Suppressor macrophage treated with lipopolysaccharide for 1 hour (primary cell): ENCODE results near the gene DRD1.
"Not testable (repeated sequence)": the region's sequence is repeated elsewhere in the genome, so short reads cannot be mapped to it uniquely, and the experiment has no call there.

Experiments used
- DNase-seq, 3 donors: peaks; one replicate each; pipeline ENCODE4 v3.0.0-alpha.2; 2020 to 2022

DRD1 gene

GRCh38 chr5:175467983-175468690 is 24.2 kb upstream of the DRD1 start:
- DNase-seq, result no peak

DNA sequence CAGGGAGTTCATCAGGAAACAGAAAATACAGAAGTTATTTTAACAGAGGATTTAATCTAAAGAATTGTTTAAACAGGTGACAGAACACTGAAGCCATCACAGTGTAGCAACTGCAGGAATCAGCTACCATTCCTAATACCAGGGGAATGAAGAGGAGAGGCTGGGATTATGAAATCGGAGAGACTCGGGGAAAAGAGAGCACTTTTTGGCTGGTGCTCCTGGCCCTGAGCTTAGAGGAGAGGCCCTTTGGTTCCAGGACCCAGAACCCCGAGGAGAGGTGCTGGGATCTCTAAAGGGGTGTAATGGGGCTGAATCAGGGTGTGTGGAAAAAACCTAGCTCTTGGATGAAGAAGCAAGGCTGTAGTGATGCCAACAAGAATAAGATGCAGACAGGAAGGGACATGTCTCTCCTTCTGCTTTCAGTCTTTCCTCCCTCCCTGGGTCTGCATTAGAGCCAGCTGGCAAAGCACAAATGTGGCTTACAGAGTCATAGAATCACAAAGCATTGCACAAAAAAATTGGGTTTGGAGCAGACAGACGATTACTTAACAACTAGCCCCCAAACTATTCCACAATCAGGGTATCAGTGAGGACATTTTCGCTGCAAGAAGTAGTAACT is 22.8 kb upstream of the DRD1 start:
- DNase-seq, result no peak

DNA sequence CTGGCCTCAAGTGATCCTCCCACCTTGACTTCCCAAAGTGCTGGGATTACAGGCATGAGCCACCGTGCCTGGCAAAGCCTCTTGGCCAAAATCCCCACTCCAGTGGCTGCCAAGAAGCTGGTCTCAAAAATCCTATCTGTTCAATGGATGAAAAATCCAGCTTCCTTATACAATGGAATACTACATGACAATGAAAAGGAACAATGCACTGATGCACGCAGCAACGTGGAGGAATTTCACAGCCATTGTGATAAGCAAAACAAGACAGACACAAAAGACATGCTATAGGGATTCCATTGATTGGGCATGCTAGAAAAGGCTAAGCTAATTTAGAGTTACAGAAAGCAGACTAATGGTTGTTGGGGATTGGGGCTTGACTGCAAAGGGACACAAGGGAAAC is 21.3 kb upstream of the DRD1 start:
- no peak for DNase-seq

- no peak for DNase-seq
Observed at GRCh38 chr5:175464942-175465233, 20.9 kb upstream of the DRD1 start.

GRCh38 chr5:175464074-175464941 is 20.3 kb upstream of the DRD1 start:
- peak; percentile 49 to 59 (median 49) for DNase-seq

DNA sequence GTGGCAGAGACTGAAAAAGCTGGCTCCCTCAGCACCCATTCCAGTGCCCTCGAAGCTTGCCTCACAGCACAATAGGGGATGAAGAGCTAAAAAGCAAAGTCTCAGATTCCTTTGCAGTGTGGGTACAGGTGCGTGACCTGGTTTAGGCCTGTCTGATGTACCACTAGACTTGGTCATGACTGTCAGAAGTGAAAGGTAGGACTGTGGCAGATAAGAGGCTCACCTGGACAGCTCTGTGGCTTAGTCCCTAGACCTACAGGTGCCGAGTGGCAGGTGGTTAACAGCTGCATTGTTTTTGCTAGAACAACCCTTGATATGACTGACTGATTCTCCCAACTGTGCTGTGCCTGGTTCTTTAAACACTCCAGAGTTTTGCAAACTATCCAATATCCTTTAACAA is 19.7 kb upstream of the DRD1 start:
- no peak for DNase-seq

DNA sequence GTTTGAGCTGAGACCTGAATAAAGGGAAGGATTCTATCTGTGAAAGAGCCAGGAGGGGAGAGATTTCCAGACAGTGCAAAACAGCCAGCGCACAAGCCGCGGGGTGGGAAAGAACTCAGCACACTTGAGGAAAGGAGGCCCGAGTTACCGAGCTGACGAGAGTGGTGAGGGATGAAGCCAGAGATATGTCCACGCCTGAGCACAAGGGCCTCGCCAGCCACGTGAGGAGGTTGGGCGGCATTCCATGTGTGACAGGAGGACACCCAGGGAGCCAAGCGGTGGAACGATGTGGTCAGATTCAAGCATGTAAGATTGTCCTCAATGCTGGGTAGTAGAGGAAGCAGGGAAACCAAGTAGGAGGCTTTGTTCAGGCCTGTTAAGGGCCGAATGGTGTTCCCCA is 17.4 kb upstream of the DRD1 start:
- DNase-seq, result no peak

DNA sequence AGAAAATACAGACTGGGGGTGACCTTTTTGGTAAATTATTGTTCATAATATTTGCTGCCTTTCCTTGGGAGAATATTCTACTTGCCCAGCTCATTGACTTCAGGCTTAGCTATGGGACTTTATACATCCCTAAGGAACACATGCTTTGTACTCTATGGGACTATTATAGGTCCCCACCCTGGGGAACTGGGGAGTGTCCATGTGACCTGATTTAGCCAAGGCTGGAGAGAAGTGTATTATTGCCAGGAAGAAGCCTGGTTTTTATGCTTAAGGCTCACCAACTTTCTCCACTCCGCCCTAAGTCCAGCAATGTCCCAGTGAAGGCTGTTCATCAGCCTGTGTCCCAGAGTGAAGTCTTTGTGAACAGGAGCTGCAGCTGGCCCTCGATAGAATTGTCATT is 16.6 kb upstream of the DRD1 start:
- no peak for DNase-seq

- DNase-seq, result no peak
Observed at GRCh38 chr5:175460126-175460525, 16.1 kb upstream of the DRD1 start.

DNA sequence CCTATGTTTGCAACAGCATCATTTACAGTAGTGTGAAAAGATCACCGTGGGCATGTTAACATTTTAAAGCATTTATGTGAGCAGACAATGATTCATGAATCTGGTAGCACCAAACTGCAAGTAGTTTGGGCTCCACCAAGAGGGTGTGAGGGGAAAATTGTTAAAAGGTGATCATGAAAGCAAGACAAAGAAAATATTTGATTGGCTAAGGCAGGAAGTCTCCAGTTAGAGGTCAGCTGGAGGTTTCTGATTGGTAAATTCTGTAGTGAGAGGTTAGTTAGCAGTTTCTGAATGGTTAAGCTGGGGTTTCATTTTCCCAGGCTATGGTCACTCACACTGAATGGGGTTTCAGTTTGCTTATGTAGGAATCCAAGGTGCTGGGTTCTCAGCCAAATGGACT is 13.5 kb upstream of the DRD1 start:
- DNase-seq, result no peak

DNA sequence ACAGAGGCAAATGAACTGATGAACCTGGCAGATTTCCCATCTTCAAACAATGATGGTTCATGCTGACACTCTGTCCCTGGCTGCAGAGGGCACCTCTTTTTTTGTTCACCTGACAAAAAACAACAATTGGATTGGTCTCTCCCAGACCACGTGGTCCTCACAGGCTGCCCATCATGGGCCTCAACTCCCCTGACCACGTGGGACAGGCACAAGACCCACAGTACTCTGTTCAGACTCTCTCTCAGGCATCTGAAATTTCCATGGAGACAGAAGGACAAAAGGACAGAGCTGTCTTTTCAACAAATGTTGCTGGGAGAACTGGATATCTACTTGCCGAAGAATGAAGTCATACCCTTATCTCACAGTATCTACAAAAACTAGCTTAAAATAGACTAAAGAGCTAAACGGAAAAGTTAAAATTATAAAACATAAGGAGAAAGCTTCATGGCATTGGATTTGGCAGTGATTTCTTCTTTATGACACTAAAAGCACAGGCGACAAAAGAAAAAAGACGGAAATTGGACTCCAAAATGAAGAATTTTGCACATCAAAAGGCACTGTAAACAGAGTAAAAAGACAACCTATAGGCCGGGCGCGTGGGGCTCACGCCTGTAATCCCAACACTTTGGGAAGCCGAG is 12.2 kb upstream of the DRD1 start:
- DNase-seq, result no peak

DNA sequence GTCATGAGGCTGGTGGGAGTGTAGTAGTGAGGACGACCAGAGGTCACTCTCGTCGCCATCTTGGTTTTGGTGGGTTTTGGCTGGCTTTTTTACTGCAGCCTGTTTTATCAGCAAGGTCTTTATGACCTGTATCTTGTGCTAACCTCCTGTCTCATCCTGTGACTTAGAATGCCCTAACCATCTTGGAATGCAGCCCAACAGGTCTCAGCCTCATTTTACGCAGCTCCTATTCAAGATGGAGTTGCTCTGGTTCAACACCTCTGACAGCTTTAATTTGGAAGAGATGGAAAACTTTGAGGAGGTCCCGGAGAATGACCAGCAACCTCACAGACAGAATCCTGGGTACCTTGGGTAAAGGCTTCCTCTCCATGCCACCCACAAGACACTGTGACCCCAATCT is 10.4 kb upstream of the DRD1 start:
- DNase-seq, result not testable (repeated sequence)

DNA sequence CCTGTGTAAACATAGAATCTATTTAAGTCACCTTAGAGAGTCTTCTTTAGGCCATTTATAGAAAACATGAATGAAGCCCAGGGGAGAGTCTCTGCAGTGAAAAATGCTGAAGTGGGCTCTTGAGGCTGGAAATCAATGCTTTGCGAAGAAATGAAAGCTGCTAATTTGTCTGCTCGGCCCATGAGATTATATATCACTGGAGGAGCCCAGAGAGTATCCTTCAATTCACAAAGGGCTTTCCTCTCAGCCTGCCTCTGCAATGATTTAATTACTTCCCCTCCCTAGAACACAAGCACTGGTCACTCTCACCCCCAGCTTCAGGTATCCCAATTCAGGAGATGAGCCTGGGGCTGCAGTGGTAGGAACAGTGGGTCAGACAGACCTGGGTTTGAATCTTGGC is 8.2 kb upstream of the DRD1 start:
- DNase-seq, result no peak

GRCh38 chr5:175448276-175448675 is 4.3 kb upstream of the DRD1 start:
- no peak for DNase-seq

DNA sequence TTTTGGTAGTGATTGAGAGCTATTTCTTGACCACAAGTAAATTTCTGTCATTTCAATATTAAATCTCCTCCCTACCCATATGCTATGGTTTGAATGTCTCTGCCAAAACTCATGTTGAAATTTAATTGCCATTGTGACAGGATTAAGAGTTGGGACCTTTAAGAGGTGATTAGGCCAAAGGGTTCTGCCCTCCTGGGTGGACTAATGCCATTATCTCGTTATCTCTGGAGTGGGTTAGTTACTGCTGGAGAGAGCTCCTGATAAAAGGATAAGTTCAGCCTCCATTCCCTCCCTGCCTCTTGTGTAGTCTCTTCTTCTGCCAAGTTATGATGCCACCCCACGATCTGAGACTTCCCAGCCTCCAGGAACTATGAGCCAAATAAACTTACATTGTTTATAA is 3.6 kb upstream of the DRD1 start:
- no peak for DNase-seq

DNA sequence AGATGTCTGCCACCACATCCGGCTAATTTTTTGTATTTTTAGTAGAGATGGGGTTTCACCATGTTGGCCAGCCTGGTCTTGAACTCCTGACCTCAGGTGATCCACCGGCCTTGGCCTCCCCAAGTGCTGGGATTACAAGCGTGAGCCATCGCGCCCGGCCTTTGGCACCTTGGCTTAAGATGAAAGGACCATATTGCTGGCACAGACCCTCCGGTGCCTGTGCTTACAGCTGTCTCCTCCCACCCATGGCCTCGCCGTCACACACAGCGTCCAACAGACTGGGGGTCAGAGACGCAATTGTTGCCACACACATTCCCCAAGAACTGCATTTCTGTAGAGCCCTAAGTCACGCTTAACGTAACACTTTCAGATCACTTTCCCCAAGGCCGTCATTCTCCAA is 2.4 kb upstream of the DRD1 start:
- DNase-seq, result not testable (repeated sequence)

DNA sequence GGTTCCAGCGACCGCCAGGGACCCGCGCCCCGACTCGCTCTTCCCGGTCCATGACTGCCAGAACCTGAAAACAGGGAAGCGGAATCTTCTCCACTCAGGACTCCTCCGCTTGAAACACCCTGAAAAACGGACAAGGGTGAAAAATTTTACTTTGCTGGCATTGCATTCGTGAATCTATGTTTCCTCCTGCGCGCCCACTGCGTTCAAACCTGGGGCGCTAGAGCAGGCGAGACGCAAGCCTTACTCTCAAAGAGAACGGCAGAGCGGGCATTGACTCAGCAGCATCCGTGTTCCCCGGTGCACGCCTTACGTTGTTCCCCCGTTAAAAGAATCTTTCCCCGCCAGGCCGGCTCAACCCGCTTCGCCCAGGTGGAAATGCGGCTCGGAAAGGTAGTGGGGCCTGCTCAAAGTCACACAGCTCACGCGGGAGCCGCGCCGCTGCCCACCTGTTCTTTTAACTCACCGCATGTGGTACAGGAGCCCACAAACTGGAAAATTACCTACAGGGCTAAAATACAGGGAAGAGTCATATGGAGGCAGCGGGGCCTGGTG is 999 bp upstream of the DRD1 start:
- no peak for DNase-seq

GRCh38 chr5:175443514-175444059 is 395 bp downstream of the DRD1 start:
- no peak for DNase-seq

DNA sequence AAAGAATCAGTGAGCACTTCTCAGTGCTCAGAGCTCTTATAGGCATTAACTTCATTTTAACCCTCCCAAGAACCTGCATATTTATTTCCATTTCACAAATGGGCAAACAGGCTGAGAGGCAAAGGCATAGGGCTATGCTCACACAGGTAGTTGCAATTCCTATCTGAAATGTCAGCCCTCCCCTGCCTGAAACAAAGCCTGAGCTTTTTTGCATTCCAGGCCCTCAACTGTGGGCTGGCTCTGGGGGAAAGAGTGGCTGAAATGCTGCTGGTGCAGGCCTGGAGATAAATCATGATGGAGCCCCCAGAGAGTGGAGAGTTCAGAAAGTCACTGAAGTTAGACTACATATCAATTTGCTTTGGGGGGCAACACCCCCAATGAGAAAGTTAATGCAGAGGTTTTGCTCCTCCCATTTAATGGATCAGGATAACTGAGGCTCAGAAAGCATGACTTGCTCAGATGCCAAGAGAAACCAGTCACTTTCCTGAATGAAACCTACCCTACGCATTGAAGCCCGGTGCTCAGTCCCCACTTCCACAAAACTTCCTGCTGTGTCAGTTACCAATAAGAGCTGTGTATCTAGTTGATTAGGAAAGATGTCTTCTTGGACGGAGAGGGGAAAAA is 5.6 kb downstream of the DRD1 start:
- no peak for DNase-seq

- no peak for DNase-seq
Observed at GRCh38 chr5:175436359-175436758, 7.6 kb downstream of the DRD1 start.

GRCh38 chr5:175434800-175435199 is 9.2 kb downstream of the DRD1 start:
- no peak for DNase-seq

DNA sequence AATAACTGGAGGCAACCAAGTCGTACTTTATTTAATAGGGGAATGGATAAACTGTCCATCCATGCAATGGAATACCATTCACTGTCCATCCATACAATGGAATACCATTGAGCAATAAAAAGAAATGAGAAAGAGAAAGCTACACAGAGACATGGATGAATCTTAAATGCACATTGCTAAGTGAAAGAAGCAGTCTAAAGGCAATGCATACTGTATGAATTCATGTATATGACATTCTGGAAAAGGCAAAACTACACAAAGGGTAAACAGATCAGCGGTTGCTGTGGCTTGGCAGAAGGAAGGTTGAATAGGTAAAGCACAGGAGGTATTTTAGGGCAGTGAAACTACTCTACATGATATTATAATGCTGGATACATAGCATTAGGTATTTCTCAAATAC is 16.2 kb downstream of the DRD1 start:
- DNase-seq, result no peak

DNA sequence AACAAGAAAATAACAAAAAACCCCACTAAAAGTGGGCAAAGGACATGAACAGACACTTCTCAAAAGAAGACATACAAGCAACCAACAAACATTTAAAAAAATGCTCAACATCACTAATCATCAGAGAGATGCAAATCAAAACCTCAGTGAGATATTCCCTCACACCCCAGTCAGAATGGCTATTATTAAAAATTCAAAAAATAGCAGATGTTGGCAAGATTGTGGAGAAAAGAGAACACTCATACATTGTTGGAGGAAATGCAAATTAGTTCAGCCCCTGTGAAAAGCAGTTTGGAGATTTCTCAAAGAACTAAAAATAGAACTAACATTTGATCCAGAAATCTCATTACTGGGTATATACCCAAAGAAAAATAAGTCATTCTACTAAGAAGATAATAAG is 19.4 kb downstream of the DRD1 start:
- DNase-seq, result not testable (repeated sequence)
